Measurements from ENCODE around the gene RBFOX1. TPM values are rescaled to one million over a fixed set of nuclear protein-coding genes. Genes with fewer than 3 reads are reported as not detected.
"Not testable (repeated sequence)": the region's sequence is repeated elsewhere in the genome, so short reads cannot be mapped to it uniquely, and the experiment has no call there.

Gene RBFOX1
- total RNA-seq, 2 donors from 2014 or later = not detected

DNA sequence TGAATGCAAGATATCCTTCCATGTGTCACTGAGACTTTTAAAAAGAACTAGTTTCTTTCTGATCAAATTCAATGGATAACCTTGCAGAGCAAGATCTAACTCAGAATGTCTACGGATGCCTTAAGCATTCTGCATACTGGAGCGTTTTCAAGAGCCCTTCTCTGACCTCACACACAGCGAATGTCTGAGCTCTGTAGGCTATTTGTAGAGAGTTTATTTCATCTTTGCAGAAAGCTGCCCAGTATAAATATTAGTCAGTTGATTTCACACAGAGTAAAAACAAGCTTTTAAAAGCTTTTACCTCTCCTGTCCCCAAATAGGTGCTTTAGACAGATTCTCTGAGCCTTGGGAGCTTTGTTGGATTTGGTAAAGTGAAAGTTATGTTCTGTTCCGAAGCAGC is 165.0 kb downstream of the RBFOX1 start:
- TF ChIP-seq CTCF (IDR thresholded peaks at IDR 0.05) (no peak), POLR2A (IDR thresholded peaks at IDR 0.05) (no peak)
- no peaks in the 10 kb centered on the region for H3K36me3 ChIP-seq (replicated peaks in 1 of 2; ENCODE audit: insufficient read depth in 1 of 2, low read depth in 2 of 2)
- no peak for ATAC-seq

DNA sequence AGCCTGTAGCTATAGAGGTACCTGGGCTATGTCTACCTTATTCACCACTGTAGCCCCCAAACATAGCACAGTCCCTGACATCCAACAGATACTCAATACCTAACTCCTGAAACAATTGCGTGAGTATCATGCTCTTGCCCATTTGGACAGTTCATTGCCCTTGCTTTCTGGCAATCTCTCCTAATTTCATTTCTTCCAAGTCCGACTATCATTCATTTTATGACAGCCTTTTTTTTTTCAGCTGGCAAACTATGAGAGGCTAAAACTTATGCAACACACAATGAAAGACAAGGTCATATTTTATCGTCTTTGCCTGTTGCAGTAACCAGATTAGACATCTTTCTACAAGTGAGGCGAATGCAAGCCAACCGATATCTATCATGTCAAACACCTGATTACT is 169.2 kb downstream of the RBFOX1 start:
- 43 to 48% methylated on average over 5 of the region's 5 CpGs for WGBS, 2 donors

More for the DNA sequence above, 165.0 kb downstream of the RBFOX1 start:
- intact Hi-C loops (cut with DNase I) = no loop called here
- no peak overlapping the region for H3K27ac ChIP-seq
- WGBS, 2 donors = 61 to 62% methylated on average over 4 of the region's 4 CpGs
- no peaks in the 10 kb centered on the region for H3K9me3 ChIP-seq
- DNase-seq = no peak
- H3K27me3 ChIP-seq = no peaks in the 10 kb centered on the region
- no peak overlapping the region for H3K4me3 ChIP-seq
- no peaks in the 10 kb centered on the region for H3K4me1 ChIP-seq

GRCh38 chr16:7502591-7503157 is 170.0 kb downstream of the RBFOX1 start:
- H3K4me1 ChIP-seq; H3K27ac ChIP-seq; ATAC-seq; intact Hi-C loops (cut with DNase I); H3K9me3 ChIP-seq; H3K4me3 ChIP-seq; H3K36me3 ChIP-seq (replicated peaks in 1 of 2; ENCODE audit: insufficient read depth in 1 of 2, low read depth in 2 of 2); H3K27me3 ChIP-seq; DNase-seq: not testable (repeated sequence)
- WGBS, 2 donors = 52 to 69% methylated on average over 4 of the region's 4 CpGs

More for the DNA sequence above, 169.2 kb downstream of the RBFOX1 start:
- H3K9me3 ChIP-seq = no peaks in the 10 kb centered on the region
- no peak for ATAC-seq
- H3K27me3 ChIP-seq = no peaks in the 10 kb centered on the region
- H3K27ac ChIP-seq = no peak overlapping the region
- no peaks in the 10 kb centered on the region for H3K36me3 ChIP-seq (replicated peaks in 1 of 2; ENCODE audit: insufficient read depth in 1 of 2, low read depth in 2 of 2)
- no peak overlapping the region for H3K4me3 ChIP-seq
- H3K4me1 ChIP-seq = no peaks in the 10 kb centered on the region
- DNase-seq = no peak
- intact Hi-C loops (cut with DNase I) = no loop called here
- TF ChIP-seq CTCF (IDR thresholded peaks at IDR 0.05) (no peak), POLR2A (IDR thresholded peaks at IDR 0.05) (no peak)

- Histone ChIP-seq H3K9me3 (no peaks in the 10 kb centered on the region), H3K36me3 (replicated peaks in 1 of 2; ENCODE audit: insufficient read depth in 1 of 2, low read depth in 2 of 2) (no peaks in the 10 kb centered on the region), H3K4me3 (no peak overlapping the region), H3K27me3 (no peaks in the 10 kb centered on the region), H3K27ac (no peak overlapping the region), H3K4me1 (no peaks in the 10 kb centered on the region)
- intact Hi-C loops (cut with DNase I) = no loop called here
- TF ChIP-seq POLR2A (IDR thresholded peaks at IDR 0.05) = no peak
- TF ChIP-seq CTCF (IDR thresholded peaks at IDR 0.05) = no peak
- ATAC-seq (no peak), DNase-seq (no peak)
- WGBS, 2 donors = 68 to 73% methylated on average over 3 of the region's 3 CpGs
Measured at GRCh38 chr16:7503666-7504065, 171.0 kb downstream of the RBFOX1 start.

DNA sequence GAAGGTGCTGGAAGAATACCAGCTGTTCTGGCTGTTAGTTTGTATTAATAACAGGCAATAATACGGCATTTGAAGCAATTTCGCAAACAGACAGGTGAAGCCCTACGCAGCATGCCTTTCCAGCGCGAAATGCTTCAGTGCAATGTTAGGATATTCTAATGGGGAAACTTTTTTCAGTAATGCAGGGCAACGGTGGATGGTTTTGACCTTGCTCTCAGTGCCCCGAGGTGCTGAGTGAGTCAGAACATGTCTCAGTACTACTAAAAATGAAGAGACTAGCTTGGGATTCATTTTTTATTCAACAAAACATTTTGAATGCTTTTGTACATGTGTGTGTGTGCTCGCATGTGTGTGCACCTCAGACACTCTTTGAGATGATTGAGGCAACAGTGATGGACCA is 172.2 kb downstream of the RBFOX1 start:
- no peaks in the 10 kb centered on the region for H3K9me3 ChIP-seq
- WGBS, 2 donors = 71 to 75% methylated on average over 8 of the region's 8 CpGs
- no peaks in the 10 kb centered on the region for H3K27me3 ChIP-seq
- H3K4me3 ChIP-seq = no peak overlapping the region
- no peaks in the 10 kb centered on the region for H3K4me1 ChIP-seq
- TF ChIP-seq POLR2A (IDR thresholded peaks at IDR 0.05) (no peak), CTCF (IDR thresholded peaks at IDR 0.05) (no peak)
- DNase-seq (no peak), ATAC-seq (no peak)
- intact Hi-C loops (cut with DNase I) = no loop called here
- no peak overlapping the region for H3K27ac ChIP-seq
- no peaks in the 10 kb centered on the region for H3K36me3 ChIP-seq (replicated peaks in 1 of 2; ENCODE audit: insufficient read depth in 1 of 2, low read depth in 2 of 2)
